Measurements from ENCODE around the gene TSPYL1. TPM values are rescaled to one million over a fixed set of nuclear protein-coding genes. Genes with fewer than 3 reads are reported as not detected.

TSPYL1 gene
- polyA plus RNA-seq, 6 donors from 2014 or later = 51.5 to 94.2 (median 68.1) TPM

DNA sequence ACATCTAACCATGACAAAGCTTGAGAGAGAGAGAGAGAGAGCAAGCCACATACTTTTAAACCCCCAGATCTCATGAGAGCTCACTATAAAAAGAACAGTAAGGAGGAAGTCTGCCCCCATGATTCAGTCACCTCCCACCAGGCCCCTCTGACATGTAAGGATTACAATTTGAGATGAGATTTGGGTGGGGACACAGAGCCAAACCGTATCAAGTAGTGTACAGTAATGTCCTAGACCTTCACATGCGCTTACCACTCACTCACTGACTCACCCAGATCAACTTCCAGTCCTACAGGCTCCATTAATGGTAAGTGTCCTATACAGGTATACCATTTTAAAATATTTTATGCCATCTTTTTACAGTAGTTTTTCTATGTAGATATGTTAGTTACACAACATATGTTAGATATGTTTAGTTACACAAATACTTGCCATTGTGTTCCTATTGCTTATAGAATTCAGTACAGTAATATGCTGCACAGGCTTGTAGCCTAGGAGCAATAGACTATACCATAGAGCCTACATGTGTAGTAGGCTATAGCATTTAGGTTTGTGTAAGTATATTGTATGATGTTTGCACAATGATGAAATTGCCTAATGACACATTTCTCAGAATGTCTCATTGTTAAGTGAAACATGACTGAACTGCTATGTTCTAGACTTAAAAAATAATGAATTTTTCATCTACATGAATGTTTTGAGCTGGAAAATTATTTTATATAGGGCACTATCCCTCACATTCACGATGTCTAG, 11.7 kb downstream of the TSPYL1 start:
- no peaks in the 10 kb centered on the region for H3K27me3 Mint-ChIP-seq
- no peak overlapping the region for H3K4me3 Mint-ChIP-seq
- peaks cover 4 to 25% of the 10 kb centered on the region in 2 donors for H3K36me3 Mint-ChIP-seq
- DNase-seq (no peak), ATAC-seq (ENCODE audit: low read depth in 2 of 2) (no peak)
- H3K9me3 Mint-ChIP-seq = peaks cover 4 to 14% (median 7%) of the 10 kb centered on the region in 7 donors
- H3K27ac Mint-ChIP-seq = peak overlapping the region in 1 of 6 donors; percentile 66
- H3K4me1 Mint-ChIP-seq = peaks cover 11 to 37% (median 16%) of the 10 kb centered on the region in 3 donors

DNA sequence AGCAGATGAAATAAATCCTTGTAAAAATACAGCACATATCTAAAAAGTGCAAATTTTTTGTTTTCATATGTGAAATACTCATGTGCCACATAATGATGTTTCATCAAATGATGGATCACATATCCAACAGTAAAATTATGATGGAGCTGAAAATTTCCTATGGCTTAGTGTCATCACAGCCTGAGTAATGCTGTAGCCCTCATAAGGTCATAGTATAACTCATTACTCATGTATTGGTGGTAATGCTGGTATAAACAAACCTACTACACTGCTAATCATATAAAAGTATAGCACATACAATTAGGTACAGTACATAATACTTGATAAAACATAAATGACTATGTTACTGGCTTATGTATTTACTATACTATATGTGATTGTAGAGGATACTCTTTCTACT, 12.9 kb downstream of the TSPYL1 start:
- H3K27ac Mint-ChIP-seq = no peak overlapping the region

DNA sequence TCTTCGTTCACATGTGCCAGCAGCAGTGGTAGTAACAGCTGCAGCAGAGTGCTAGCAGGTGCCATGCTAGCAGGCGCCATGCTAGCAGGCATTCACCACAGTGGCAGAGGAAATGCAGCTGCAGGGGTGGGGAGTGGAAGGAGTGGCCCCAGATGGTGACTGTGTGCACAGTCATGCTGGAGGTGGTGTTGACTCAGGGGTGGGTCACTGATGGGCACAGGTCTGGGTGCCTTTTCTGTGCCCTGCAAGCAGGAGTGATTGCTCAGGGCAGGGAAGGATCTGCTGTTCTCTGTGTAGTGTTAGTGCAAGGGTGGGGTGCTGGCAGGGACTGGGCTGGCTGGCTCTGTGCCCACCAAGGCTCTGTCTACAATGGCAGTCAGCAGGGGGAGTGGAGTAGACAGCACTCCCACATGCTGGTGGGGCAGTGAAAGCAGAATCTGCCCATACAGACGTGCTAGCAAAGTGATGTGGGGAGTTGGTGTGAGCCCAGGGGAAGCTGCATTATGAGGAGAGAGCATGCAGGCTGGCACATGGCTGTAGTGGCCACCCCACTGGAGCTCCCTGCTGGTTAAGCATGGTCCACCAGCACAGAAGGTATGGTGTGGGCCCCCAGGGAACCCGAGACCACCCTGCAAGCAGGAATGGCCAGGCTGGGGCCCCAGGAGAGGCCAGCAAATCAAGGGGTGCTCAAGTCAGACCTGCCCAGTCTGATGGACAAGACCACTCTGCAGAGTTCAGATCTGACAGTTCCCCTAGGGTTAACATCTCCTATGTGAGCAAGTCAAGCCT, 14.5 kb downstream of the TSPYL1 start:
- ATAC-seq (ENCODE audit: low read depth in 2 of 2) (no peak), DNase-seq (no peak)
- Mint-ChIP-seq H3K27ac (peak overlapping the region in 2 of 6 donors; percentile 47 to 68), H3K27me3 (no peaks in the 10 kb centered on the region), H3K36me3 (peaks cover 13 to 46% of the 10 kb centered on the region in 2 donors), H3K4me3 (no peak overlapping the region), H3K4me1 (peaks cover 10 to 53% (median 24%) of the 10 kb centered on the region in 3 donors), H3K9me3 (peaks cover 7 to 18% (median 14%) of the 10 kb centered on the region in 7 donors)

More for the DNA sequence above, 12.9 kb downstream of the TSPYL1 start:
- ATAC-seq (ENCODE audit: low read depth in 2 of 2) (no peak), DNase-seq (no peak)
- Mint-ChIP-seq H3K36me3 (peaks cover 13 to 37% of the 10 kb centered on the region in 2 donors), H3K4me3 (no peak overlapping the region), H3K27me3 (no peaks in the 10 kb centered on the region), H3K9me3 (peaks cover 7 to 17% (median 14%) of the 10 kb centered on the region in 7 donors), H3K4me1 (peaks cover 7 to 40% (median 17%) of the 10 kb centered on the region in 3 donors)

DNA sequence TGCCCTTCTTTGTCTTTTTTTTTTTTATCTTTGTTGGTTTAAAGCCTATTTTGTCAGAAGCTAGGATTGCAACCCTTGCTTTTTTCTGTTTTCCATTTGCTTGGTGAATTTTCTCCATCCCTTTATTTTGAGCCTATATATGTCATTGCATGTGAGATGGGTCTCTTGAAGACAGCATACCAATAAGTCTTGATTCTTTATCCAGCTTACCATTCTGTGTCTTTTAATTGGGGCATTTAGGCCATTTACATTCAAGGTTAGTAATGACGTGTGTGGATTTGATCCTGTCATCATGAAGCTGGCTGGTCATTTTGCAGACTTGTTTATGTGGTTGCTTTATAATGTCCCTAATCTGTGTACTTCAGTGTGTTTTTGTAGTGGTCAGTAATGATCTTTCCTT, 16.4 kb downstream of the TSPYL1 start:
- no peaks in the 10 kb centered on the region for H3K27me3 Mint-ChIP-seq
- peaks cover 13 to 49% (median 21%) of the 10 kb centered on the region in 3 donors for H3K4me1 Mint-ChIP-seq
- no peak for DNase-seq
- no peak overlapping the region for H3K27ac Mint-ChIP-seq
- ATAC-seq (ENCODE audit: low read depth in 2 of 2) = no peak
- H3K4me3 Mint-ChIP-seq = no peak overlapping the region
- peaks cover 7 to 18% (median 14%) of the 10 kb centered on the region in 7 donors for H3K9me3 Mint-ChIP-seq
- peaks cover 13 to 46% of the 10 kb centered on the region in 2 donors for H3K36me3 Mint-ChIP-seq

DNA sequence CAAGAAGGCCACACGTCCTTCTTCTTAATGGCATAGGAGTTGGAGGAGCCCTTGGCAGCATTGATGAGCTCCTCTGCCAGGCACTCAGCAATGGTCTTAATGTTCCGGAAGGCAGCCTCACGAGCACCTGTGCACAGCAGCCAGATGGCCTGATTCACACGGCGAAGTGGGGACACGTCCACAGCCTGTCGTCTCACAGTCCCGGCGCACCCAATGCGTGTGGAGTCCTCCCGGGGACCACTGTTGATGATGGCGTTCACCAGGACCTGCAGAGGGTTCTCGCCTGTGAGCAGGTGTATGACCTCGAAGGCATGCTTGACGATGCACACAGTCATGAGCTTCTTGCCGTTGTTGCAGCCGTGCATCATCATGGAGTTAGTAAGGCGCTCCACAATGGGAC, 21.2 kb downstream of the TSPYL1 start:
- DNase-seq (no peak), ATAC-seq (ENCODE audit: low read depth in 2 of 2) (no peak)
- peaks cover under 1 to 16% (median 7%) of the 10 kb centered on the region in 7 donors for H3K9me3 Mint-ChIP-seq
- peaks cover 5 to 29% (median 13%) of the 10 kb centered on the region in 3 donors for H3K4me1 Mint-ChIP-seq
- peaks cover 13 to 26% of the 10 kb centered on the region in 2 donors for H3K36me3 Mint-ChIP-seq
- no peak overlapping the region for H3K27ac Mint-ChIP-seq
- H3K27me3 Mint-ChIP-seq = no peaks in the 10 kb centered on the region
- H3K4me3 Mint-ChIP-seq = no peak overlapping the region

DNA sequence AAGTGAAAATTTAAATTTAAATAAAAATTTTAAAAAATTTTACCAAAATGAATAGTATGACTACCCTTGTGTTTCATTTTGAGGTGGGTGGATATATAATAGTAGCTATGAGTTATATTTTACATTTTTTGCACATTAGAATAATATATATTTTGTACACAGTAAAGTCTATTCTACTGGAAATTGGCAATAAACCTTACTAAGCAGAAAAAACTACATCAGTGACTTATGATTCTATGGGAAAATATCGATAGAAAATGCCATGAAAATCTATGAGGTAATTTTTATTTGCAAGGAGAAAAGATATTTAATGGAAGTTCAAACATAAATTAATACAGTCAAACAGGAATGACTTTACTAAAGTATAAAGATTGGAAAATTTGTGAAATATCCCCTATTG, 23.0 kb downstream of the TSPYL1 start:
- Mint-ChIP-seq H3K4me1 (peaks cover 5 to 14% (median 12%) of the 10 kb centered on the region in 3 donors), H3K4me3 (no peak overlapping the region), H3K27me3 (no peaks in the 10 kb centered on the region), H3K9me3 (peaks cover 0 to 2% (median 0%) of the 10 kb centered on the region in 7 donors), H3K27ac (no peak overlapping the region), H3K36me3 (peaks cover 0 to 8% of the 10 kb centered on the region in 2 donors)
- DNase-seq (no peak), ATAC-seq (ENCODE audit: low read depth in 2 of 2) (no peak)

DNA sequence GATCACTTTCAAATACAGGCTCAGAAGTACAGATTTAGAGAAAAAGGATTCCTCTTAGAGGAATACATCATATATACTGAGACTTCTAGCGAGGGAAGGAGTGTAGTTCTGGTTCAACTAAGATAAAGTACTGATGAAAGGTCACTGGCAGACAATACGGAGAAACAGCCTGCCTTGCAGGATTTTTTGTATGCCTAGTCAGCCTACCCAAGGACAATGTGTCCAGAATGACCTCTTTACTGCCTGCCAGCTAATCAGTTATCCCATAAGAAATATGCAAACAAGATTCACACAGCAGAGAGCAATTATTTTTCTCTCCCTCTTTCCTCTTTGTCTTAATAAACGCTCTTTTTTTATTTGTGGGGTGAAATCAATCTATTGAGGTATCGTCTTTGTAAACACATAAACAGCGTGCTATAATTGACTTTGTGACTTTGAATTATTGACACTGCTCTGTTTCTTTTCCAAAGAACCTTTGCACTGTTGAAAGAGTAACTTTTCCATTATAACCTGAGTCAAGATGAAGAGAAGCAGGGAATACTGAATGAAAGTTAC, 24.4 kb downstream of the TSPYL1 start:
- ATAC-seq (ENCODE audit: low read depth in 2 of 2) (no peak), DNase-seq (no peak)
- Mint-ChIP-seq H3K4me3 (no peak overlapping the region), H3K36me3 (no peaks in the 10 kb centered on the region), H3K27me3 (no peaks in the 10 kb centered on the region), H3K9me3 (peaks cover 0 to 2% (median 0%) of the 10 kb centered on the region in 7 donors), H3K27ac (no peak overlapping the region), H3K4me1 (peaks cover 2 to 20% (median 3%) of the 10 kb centered on the region in 3 donors)

DNA sequence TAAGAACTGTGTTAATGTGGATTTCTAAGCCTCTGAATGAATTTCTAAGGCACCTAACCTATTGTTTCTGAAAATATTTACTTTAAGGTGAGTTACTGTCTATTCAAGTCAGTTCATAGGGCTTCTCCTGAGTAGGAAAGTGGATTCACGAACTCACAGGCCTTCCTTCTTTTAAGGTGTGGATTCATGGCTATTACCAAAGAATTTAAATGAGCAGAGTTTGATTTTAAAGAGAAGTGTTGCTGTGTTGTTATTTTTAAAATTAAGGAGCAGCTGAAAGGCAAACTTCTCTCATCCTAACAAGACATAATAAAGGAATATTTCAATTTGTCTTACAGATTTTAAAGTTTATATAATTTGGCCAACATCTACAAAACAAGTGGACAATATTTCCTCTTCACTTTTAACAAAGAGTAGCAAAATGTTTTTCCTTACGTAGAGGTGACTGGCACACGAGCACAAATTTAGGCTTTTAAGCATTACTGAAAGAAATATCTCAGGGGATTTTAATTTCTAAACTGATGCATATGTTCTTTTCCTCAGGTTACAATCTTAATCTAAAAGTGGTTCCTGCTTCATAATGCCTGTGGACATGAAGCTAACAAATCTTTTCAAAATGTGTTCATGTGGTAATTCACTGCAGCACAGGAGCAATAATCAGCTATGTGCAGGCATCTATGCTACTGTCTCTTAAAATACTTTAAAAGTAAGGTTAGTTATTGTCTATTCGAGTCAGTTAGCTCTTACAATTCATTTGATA, 25.3 kb downstream of the TSPYL1 start:
- no peaks in the 10 kb centered on the region for H3K36me3 Mint-ChIP-seq
- peaks cover 0 to under 1% (median 0%) of the 10 kb centered on the region in 7 donors for H3K9me3 Mint-ChIP-seq
- no peak overlapping the region for H3K4me3 Mint-ChIP-seq
- H3K4me1 Mint-ChIP-seq = peaks cover 0 to 24% (median 0%) of the 10 kb centered on the region in 3 donors
- no peak overlapping the region for H3K27ac Mint-ChIP-seq
- H3K27me3 Mint-ChIP-seq = no peaks in the 10 kb centered on the region
- ATAC-seq (ENCODE audit: low read depth in 2 of 2) (no peak), DNase-seq (no peak)

DNA sequence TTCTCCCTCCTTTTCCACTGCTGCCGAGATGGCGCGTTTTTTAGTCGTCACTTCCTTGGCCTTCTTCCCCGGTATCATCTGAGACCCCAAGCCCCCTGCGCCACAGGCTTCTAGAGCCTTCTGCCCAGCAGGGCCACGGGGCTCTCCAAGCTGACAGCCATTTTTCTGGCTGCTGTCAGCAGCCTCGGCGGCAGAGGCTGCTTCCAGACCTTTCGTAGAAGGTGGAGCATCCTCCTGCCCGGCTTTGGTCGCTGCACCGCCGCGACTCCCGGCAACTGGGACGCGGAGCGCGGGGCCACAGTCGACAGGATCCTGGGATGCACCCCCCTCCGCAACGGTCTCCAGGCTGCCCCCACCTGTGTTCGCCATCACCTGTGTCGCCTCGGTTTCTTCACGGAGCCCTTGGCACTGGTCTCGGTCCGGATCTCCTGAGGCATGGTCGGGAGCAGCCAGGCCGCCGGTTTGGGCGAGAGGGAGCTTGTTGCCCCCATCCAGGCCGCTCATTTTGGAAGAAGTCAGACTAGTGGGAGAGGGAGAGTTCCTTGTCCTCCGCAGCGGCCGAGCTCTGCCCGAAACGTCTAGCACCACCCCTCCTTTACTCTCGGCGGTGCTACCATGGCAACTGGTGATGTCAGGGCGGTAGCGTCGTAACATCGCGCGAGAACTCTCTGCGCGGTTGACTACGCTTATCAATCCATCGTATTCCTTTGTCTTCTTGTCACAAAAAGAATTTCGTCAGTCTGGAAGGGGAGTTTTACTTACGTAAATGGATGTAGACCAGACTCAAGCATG, 26.0 kb downstream of the TSPYL1 start, which contains the start of gene TSPYL4:
TSPYL4 (minus strand) TSS at position 571 of the 792 bp plus-strand sequence; CDS start at position 504, 67 bp downstream.
- Mint-ChIP-seq H3K4me1 (peaks cover 0 to 27% (median 3%) of the 10 kb centered on the region in 3 donors), H3K9me3 (no peaks in the 10 kb centered on the region), H3K27me3 (no peaks in the 10 kb centered on the region), H3K36me3 (no peaks in the 10 kb centered on the region), H3K27ac (no peak within 1 kb of the TSS), H3K4me3 (no peak within 1 kb of the TSS)
- peak; percentile 89 for DNase-seq
- ATAC-seq (ENCODE audit: low read depth in 2 of 2) = peak; percentile 97 to 98

DNA sequence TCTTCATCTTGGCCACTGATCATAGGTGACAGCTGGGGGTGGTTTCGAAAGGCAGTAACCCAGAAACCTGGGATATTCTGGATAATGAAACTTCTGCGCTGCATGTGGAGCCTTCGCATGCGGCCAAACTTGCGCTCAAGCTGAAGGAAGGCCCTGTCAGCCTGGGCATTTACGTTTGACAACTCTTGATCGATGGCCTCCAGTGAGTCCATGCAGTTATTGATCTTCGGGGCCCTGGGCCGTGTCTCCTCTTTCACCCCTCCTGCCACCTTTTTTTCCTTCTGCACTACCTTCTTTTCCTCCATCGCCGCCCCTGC, 26.6 kb downstream of the TSPYL1 start:
- Mint-ChIP-seq H3K9me3 (no peaks in the 10 kb centered on the region), H3K36me3 (no peaks in the 10 kb centered on the region), H3K27me3 (no peaks in the 10 kb centered on the region), H3K4me3 (no peak overlapping the region), H3K27ac (no peak overlapping the region), H3K4me1 (peaks cover 0 to 32% (median 9%) of the 10 kb centered on the region in 3 donors)
- ATAC-seq (ENCODE audit: low read depth in 2 of 2) (no peak), DNase-seq (no peak)

DNA sequence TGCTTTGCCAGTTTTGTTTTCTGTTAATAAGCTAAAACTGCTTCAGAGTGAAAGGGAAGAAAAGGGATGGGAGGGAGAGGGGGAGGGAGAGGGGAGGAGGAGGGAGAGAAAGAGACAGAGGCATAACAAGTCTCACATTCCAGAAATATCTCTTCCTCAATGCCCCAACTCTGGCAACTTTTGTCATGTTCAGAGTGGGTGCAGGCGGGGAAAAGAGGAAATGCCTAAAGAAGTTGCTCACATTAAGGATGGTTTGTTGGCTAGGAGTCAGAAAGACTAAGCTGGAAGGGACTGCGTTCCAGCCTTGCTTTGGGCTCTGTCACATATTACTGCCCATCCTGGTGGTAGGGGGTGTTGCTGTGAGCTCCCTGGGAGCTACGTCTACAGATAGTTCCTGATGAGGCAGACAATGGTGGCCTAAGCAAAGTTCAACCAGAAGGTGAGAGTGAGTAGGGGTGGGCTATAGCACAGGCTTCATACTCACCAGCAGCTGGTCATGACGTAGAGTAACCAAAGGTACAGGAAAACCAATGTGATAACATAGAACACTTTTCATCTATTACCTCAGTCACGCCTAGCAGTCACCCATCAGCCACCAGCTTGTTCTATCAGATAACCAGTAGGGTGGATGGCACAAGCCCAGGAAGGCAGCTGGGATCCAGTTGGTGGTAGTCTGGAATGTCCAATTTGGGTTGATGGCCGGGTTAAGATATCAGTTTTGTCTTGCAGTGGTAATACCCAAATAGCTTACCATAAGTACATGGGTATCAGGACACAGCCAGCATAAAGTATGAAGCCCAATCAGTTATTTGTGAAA, 28.0 kb downstream of the TSPYL1 start:
- no peak for DNase-seq
- no peak for ATAC-seq (ENCODE audit: low read depth in 2 of 2)
- Mint-ChIP-seq H3K27me3 (no peaks in the 10 kb centered on the region), H3K4me3 (peak overlapping the region in 1 of 8 donors; percentile 42), H3K9me3 (no peaks in the 10 kb centered on the region), H3K4me1 (peaks cover 0 to 32% (median 10%) of the 10 kb centered on the region in 3 donors), H3K36me3 (no peaks in the 10 kb centered on the region), H3K27ac (peak overlapping the region in 3 of 6 donors; percentile 32 to 83 (median 36))

DNA sequence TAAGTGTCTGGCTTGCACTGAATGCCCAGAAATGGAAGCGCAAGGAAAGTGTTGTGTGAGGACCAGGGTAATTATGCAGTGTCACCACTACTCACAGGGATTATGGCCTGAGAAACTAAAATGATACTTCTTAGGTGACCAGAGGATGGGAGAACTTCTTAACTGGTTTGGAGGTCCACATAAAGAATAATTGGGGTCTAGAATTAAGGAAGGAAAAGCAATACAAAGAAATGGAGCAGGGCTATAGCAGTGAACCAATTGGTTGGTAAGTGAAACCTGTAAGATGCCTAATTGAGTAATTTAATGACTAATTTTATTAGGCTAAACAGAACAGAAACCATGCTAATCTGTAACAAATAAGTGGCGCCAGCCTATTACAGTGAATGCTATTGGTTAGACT, 31.2 kb downstream of the TSPYL1 start:
- Mint-ChIP-seq H3K27me3 (no peaks in the 10 kb centered on the region), H3K36me3 (no peaks in the 10 kb centered on the region), H3K27ac (peak overlapping the region in 3 of 6 donors; percentile 36 to 53 (median 43)), H3K4me3 (peak overlapping the region in 1 of 8 donors; percentile 50), H3K4me1 (peaks cover 0 to 32% (median 10%) of the 10 kb centered on the region in 3 donors), H3K9me3 (no peaks in the 10 kb centered on the region)
- ATAC-seq (ENCODE audit: low read depth in 2 of 2) = no peak
- DNase-seq = no peak
